ENCODE data around the gene PRSS50. TPM values are rescaled to one million over a fixed set of nuclear protein-coding genes. Genes with fewer than 3 reads are reported as not detected.

Gene PRSS50
- polyA plus RNA-seq, 1 of the 3 experiments (the other 2 are of a cell fraction): not detected

DNA sequence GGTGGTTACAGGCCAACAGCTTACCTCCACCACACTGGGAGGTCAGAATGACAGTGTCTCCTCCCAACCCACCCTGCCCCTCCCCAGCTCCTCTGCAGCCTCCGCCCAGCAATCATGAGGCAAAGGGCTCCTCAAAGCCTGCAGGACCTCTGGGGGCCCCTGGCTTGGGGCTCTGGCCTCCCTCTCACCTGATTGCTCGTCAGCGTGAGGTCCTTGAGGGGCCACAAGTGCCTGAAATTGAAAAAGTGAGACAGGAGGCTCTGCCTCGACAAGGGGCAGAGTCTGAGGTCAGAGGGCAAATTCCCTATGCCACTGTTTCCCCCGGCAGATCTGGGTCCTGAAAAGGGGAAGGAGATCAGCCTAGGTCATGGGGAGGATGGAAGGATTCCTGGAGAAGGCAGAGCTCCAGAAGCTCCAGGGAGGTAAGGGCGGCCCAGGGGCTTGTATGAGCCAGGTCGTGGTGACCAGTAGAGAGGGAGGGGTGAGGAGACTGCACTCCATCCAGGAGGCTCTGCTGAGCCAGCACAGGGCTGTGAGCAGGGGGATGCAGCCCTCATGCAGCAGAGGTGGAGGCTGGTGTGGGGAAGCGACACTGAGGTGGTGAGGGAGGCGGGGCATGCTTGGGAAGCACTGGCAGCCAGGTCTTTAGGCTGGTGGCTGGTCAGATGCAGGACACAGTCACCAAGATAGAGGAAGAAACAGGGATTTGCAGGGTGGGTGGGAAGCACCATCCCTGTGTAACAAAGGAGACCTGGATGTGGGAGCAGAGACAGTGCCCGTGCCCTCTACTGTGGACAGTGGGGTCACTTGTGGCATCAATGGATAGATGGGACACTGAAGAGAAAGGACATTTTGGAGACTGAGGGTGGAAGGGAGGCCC is 44.3 kb downstream of the PRSS50 start:
- Histone ChIP-seq H3K9me3 (no peaks in the 10 kb centered on the region), H4K20me1 (ENCODE audit: insufficient read depth) (no peaks in the 10 kb centered on the region), H3K36me3 (replicated peaks in 1 of 2; ENCODE audit: control insufficient read depth in 1 of 2, insufficient read depth in 2 of 2, low read length in 1 of 2) (no peaks in the 10 kb centered on the region), H3K27me3 (ENCODE audit: insufficient read depth) (no peaks in the 10 kb centered on the region), H3K27ac (ENCODE audit: low read depth in 2 of 2, low read length in 1 of 2) (no peak overlapping the region), H3K9ac (no peak overlapping the region), H2AFZ (ENCODE audit: low read depth) (no peak overlapping the region), H3K4me2 (no peak overlapping the region), H3K4me1 (ENCODE audit: control insufficient read depth in 1 of 2, insufficient read depth in 2 of 2, low read depth in 1 of 2, low read length in 1 of 2) (peaks cover 0 to 9% of the 10 kb centered on the region in 2 experiments; a peak in 1 of 4 replicates), H3K9me2 (no peaks in the 10 kb centered on the region), H3K4me3 (ENCODE audit: low read depth in 2 of 2, low read length in 1 of 2) (no peak overlapping the region), H3K79me2 (ENCODE audit: insufficient read depth) (no peaks in the 10 kb centered on the region), H3F3A (replicated peaks; ENCODE audit: insufficient read depth) (no peaks in the 10 kb centered on the region)
- DNase-seq: no peak
- ChIA-PET POLR2A (no interaction called here), CTCF (interaction anchor here (0.8 to 5.4 kb wide), 9 partner anchors 9 to 236 kb away, joined by 3 to 24 read pairs (median 3); no protein-coding TSS in a partner anchor)
- WGBS (ENCODE audit: low lambda C conversion rate): 60% methylated on average over 9 of the region's 10 CpGs
- no peak for TF ChIP-seq TAF1 (IDR thresholded peaks at IDR 0.05; ENCODE audit: borderline replicate concordance, low read depth, low read length)
- TF ChIP-seq NRF1 (IDR thresholded peaks at IDR 0.05; ENCODE audit: low read depth, low read length): no peak
- TF ChIP-seq, protein P1, sequence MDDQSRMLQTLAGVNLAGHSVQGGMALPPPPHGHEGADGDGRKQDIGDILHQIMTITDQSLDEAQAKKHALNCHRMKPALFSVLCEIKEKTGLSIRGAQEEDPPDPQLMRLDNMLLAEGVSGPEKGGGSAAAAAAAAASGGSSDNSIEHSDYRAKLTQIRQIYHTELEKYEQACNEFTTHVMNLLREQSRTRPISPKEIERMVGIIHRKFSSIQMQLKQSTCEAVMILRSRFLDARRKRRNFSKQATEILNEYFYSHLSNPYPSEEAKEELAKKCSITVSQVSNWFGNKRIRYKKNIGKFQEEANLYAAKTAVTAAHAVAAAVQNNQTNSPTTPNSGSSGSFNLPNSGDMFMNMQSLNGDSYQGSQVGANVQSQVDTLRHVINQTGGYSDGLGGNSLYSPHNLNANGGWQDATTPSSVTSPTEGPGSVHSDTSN (IDR thresholded peaks at IDR 0.05): no peak
- no peak for TF ChIP-seq MAX (IDR thresholded peaks at IDR 0.05; ENCODE audit: low read depth)
- no peak for TF ChIP-seq YY1 (IDR thresholded peaks at IDR 0.05; ENCODE audit: low read depth)
- TF ChIP-seq, protein P2, sequence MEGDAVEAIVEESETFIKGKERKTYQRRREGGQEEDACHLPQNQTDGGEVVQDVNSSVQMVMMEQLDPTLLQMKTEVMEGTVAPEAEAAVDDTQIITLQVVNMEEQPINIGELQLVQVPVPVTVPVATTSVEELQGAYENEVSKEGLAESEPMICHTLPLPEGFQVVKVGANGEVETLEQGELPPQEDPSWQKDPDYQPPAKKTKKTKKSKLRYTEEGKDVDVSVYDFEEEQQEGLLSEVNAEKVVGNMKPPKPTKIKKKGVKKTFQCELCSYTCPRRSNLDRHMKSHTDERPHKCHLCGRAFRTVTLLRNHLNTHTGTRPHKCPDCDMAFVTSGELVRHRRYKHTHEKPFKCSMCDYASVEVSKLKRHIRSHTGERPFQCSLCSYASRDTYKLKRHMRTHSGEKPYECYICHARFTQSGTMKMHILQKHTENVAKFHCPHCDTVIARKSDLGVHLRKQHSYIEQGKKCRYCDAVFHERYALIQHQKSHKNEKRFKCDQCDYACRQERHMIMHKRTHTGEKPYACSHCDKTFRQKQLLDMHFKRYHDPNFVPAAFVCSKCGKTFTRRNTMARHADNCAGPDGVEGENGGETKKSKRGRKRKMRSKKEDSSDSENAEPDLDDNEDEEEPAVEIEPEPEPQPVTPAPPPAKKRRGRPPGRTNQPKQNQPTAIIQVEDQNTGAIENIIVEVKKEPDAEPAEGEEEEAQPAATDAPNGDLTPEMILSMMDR (IDR thresholded peaks at IDR 0.05): no peak
- TF ChIP-seq EP300 (IDR thresholded peaks at IDR 0.05; ENCODE audit: borderline replicate concordance in 1 of 2, low read depth in 1 of 2, low read length in 1 of 2): no peak

GRCh38 chr3:46672349-46672695 is 45.3 kb downstream of the PRSS50 start:
- Histone ChIP-seq H3K79me2 (ENCODE audit: insufficient read depth) (no peaks in the 10 kb centered on the region), H3K4me3 (ENCODE audit: low read depth in 2 of 2, low read length in 1 of 2) (no peak overlapping the region), H3K36me3 (replicated peaks in 1 of 2; ENCODE audit: control insufficient read depth in 1 of 2, insufficient read depth in 2 of 2, low read length in 1 of 2) (no peaks in the 10 kb centered on the region), H3K4me2 (no peak overlapping the region), H4K20me1 (ENCODE audit: insufficient read depth) (no peaks in the 10 kb centered on the region), H3K27me3 (ENCODE audit: insufficient read depth) (no peaks in the 10 kb centered on the region), H2AFZ (ENCODE audit: low read depth) (no peak overlapping the region), H3K4me1 (ENCODE audit: control insufficient read depth in 1 of 2, insufficient read depth in 2 of 2, low read depth in 1 of 2, low read length in 1 of 2) (peaks cover 0 to 11% of the 10 kb centered on the region in 2 experiments; a peak in 1 of 4 replicates), H3K9ac (no peak overlapping the region), H3F3A (replicated peaks; ENCODE audit: insufficient read depth) (no peaks in the 10 kb centered on the region), H3K9me2 (no peaks in the 10 kb centered on the region), H3K9me3 (no peaks in the 10 kb centered on the region), H3K27ac (ENCODE audit: low read depth in 2 of 2, low read length in 1 of 2) (no peak overlapping the region)
- no peak for DNase-seq
- CTCF ChIA-PET: interaction anchor here (0.6 to 5.4 kb wide), 6 partner anchors 13 to 252 kb away, joined by 3 to 24 read pairs (median 4); no protein-coding TSS in a partner anchor
- POLR2A ChIA-PET: no interaction called here
- 54% methylated on average over 6 of the region's 6 CpGs for WGBS (ENCODE audit: low lambda C conversion rate)
- TF ChIP-seq POLR2AphosphoS5 (IDR thresholded peaks at IDR 0.05; ENCODE audit: low read depth, low read length) (no peak), GABPA (IDR thresholded peaks at IDR 0.05; ENCODE audit: low read depth) (no peak), YY1 (IDR thresholded peaks at IDR 0.05; ENCODE audit: low read depth) (no peak), USF2 (IDR thresholded peaks at IDR 0.05; ENCODE audit: borderline replicate concordance, low read depth, low read length) (no peak), MXI1 (IDR thresholded peaks at IDR 0.05; ENCODE audit: low read depth, low read length) (no peak)
